ENCODE results near the gene MTG2. TPM values are rescaled to one million over a fixed set of nuclear protein-coding genes. Genes with fewer than 3 reads are reported as not detected.

The MTG2 gene
- total and polyA plus RNA-seq, 2 of the 13 experiments (the other 11 are each of a cell fraction or from before 2014, with no cell fraction given), result 20.4 to 37.8 TPM

GRCh38 chr20:62227977-62228958, 45.4 kb downstream of the MTG2 start (continued):
- TF ChIP-seq ZNF282 (IDR thresholded peaks at IDR 0.05; ENCODE audit: partially characterized antibody) (no peak), MIER2 (CRISPR knock-in tag; IDR thresholded peaks at IDR 0.05) (peak; percentile 48; the same call in 1 of the 2 replicates), AKAP8 (CRISPR knock-in tag; IDR thresholded peaks at IDR 0.05) (no peak), E2F5 (CRISPR knock-in tag; conservative IDR thresholded peaks at IDR 0.05) (no peak), HOXA9 (CRISPR knock-in tag; IDR thresholded peaks at IDR 0.05; ENCODE audit: borderline replicate concordance) (no peak), ZNF562 (CRISPR knock-in tag; IDR thresholded peaks at IDR 0.05; ENCODE audit: borderline replicate concordance) (no peak), ZNF777 (CRISPR knock-in tag; IDR thresholded peaks at IDR 0.05) (0 out of 2 replicates have a peak, but pooled peaks have one; percentile 7), ZNF331 (CRISPR knock-in tag; IDR thresholded peaks at IDR 0.05) (no peak), ZNF326 (CRISPR knock-in tag; IDR thresholded peaks at IDR 0.05; ENCODE audit: borderline replicate concordance) (no peak), ATF3 (CRISPR knock-in tag; IDR thresholded peaks at IDR 0.05) (no peak), ZNF749 (CRISPR knock-in tag; IDR thresholded peaks at IDR 0.05; ENCODE audit: borderline replicate concordance) (0 out of 2 replicates have a peak, but pooled peaks have one; percentile 72), ATF2 (CRISPR knock-in tag; IDR thresholded peaks at IDR 0.05) (no peak), NR0B2 (CRISPR knock-in tag; IDR thresholded peaks at IDR 0.05) (peak; percentile 69; the same call in 1 of the 2 replicates), GATA4 (IDR thresholded peaks at IDR 0.05; ENCODE audit: borderline replicate concordance, low read depth) (no peak), ZNF883 (CRISPR knock-in tag; IDR thresholded peaks at IDR 0.05; ENCODE audit: not compliant biosample characterization) (no peak), U2AF2 (IDR thresholded peaks at IDR 0.05; ENCODE audit: low read depth, low read length) (no peak), ZSCAN5A (CRISPR knock-in tag; IDR thresholded peaks at IDR 0.05; ENCODE audit: borderline replicate concordance) (no peak), ATF5 (CRISPR knock-in tag; IDR thresholded peaks at IDR 0.05; ENCODE audit: low read depth) (no peak), ZNF451 (CRISPR knock-in tag; IDR thresholded peaks at IDR 0.05) (peak; percentile 3; the same call in 1 of the 2 replicates), ZNF614 (CRISPR knock-in tag; IDR thresholded peaks at IDR 0.05; ENCODE audit: borderline replicate concordance) (no peak), ZNF20 (CRISPR knock-in tag; IDR thresholded peaks at IDR 0.05) (no peak), ZBTB43 (CRISPR knock-in tag; conservative IDR thresholded peaks at IDR 0.05) (no peak)

Data from HepG2 (cell line).